Kidney (tissue), 14 donors: ENCODE data around the gene TIFAB. TPM values are rescaled to one million over a fixed set of nuclear protein-coding genes. Genes with fewer than 3 reads are reported as not detected.

ENCODE experiments used
- DNase-seq, 5 donors: peaks; one replicate each; pipeline ENCODE4 v3.0.0-alpha.2; 2013 to 2020
- FAIRE-seq: peaks from 2 replicates; lab custom pipeline; 2012; peaks lifted over from hg19 to GRCh38; lab: Jason Lieb, UNC
- H3K27ac ChIP-seq, 2 donors: one replicate each; pipeline ENCODE4 v1.7.0; 2013; ENCODE audit warnings: low read depth in 2 of 2, low read length in 2 of 2, inconsistent platforms in 1 of 2
- H3K27me3 ChIP-seq: one replicate; pipeline ENCODE4 v1.7.1; 2013; ENCODE audit warnings: low read length, inconsistent platforms; ENCODE audit not compliant: control insufficient read depth, insufficient read depth
- H3K36me3 ChIP-seq, 3 donors: one replicate each; pipeline versions ENCODE4 v1.7.0 to v1.7.1; 2013; ENCODE audit warnings: low read length in 3 of 3, control low read depth in 1 of 3, inconsistent platforms in 1 of 3; ENCODE audit not compliant: insufficient read depth in 3 of 3, control insufficient read depth in 2 of 3
- H3K4me1 ChIP-seq, 3 donors: one replicate each; pipeline versions ENCODE4 v1.7.0 to v1.7.1; 2013; ENCODE audit warnings: low read length in 3 of 3, inconsistent platforms in 1 of 3, low read depth in 1 of 3; ENCODE audit not compliant: control insufficient read depth in 2 of 3, insufficient read depth in 2 of 3
- H3K4me3 ChIP-seq, 3 donors: one replicate each; pipeline versions ENCODE4 v1.7.0 to v1.8.1; 2013; ENCODE audit warnings: low read length in 3 of 3, control low read depth in 1 of 3, inconsistent platforms in 1 of 3
- H3K9ac ChIP-seq, 3 donors: one replicate each; pipeline versions ENCODE4 v1.7.0 to v1.7.1; 2013; ENCODE audit warnings: low read length in 3 of 3, control low read depth in 1 of 3, inconsistent platforms in 1 of 3
- H3K9me3 ChIP-seq, 3 donors: one replicate each; pipeline versions ENCODE4 v1.7.0 to v1.7.1; 2013; ENCODE audit warnings: low read length in 3 of 3, control low read depth in 1 of 3, inconsistent platforms in 1 of 3; ENCODE audit not compliant: control insufficient read depth in 2 of 3, insufficient read depth in 1 of 3
- CTCF ChIP-seq: IDR thresholded peaks from 3 replicates; pipeline ENCODE4 v1.5.1; 2012; ENCODE audit warnings: mild to moderate bottlenecking, moderate library complexity, borderline replicate concordance; ENCODE audit not compliant: insufficient read depth; ENCODE audit errors: extremely low read depth
- intact Hi-C: fragments of 100-400 bp; cut with DNase I; formaldehyde crosslinking; loops from one replicate; pipeline ENCODE4 v1.11.1; 2022
- polyA plus RNA-seq: library from polyadenylated mRNA; stranded (reverse); fragments of 350-450 nt; fragmentation: Illumina TruSeq; extraction: RNeasy Lipid Tissue Mini Kit (QIAGEN cat#74804); gene quantifications from one replicate; pipeline ENCODE4 v1.2.3, GENCODE V29; 2014; ENCODE audit warnings: low read depth, low replicate concordance; ENCODE audit not compliant: insufficient read depth
- total RNA-seq: library from RNA; stranded (reverse); fragmentation: NEBNext Ultra II Directional; extraction: Animal tissue kit (Norgen Biotek cat#: 25700); gene quantifications from one replicate; pipeline ENCODE4 v1.2.1, GENCODE V29; 2021
- donor health status: control.
- donor health status: control.
- donor health status: control.
- donor health status: control.
- donor health status: control.
- donor health status: DM: yes; HTN: yes; CAD: no.
- donor health status: Normal renal cell carcinoma (clear cell type).

The TIFAB gene
- total and polyA plus RNA-seq, 2 donors from 2014 or later, result 0.13 TPM; not detected in 1

GRCh38 chr5:135423146-135423845 is 28.9 kb downstream of the TIFAB start:
- no peaks in the 10 kb centered on the region for H3K36me3 ChIP-seq
- intact Hi-C loops, result no loop called here
- DNase-seq (no peak), FAIRE-seq (no peak)
- peaks cover 0 to 9% (median 0%) of the 10 kb centered on the region in 3 donors for H3K9me3 ChIP-seq
- H3K4me3 ChIP-seq, result no peak overlapping the region
- H3K9ac ChIP-seq, result no peak overlapping the region
- no peaks in the 10 kb centered on the region for H3K27me3 ChIP-seq
- H3K4me1 ChIP-seq, result no peaks in the 10 kb centered on the region
- H3K27ac ChIP-seq, result no peak overlapping the region
- TF ChIP-seq CTCF, result no peak

- no peaks in the 10 kb centered on the region for H3K4me1 ChIP-seq
- DNase-seq, result no peak
- no peak overlapping the region for H3K27ac ChIP-seq
- peak; percentile 97 for FAIRE-seq
- TF ChIP-seq CTCF, result no peak
- peaks cover 0 to 4% (median 0%) of the 10 kb centered on the region in 3 donors for H3K9me3 ChIP-seq
- no peaks in the 10 kb centered on the region for H3K36me3 ChIP-seq
- intact Hi-C loops, result no loop called here
- H3K4me3 ChIP-seq, result no peak overlapping the region
- no peak overlapping the region for H3K9ac ChIP-seq
- no peaks in the 10 kb centered on the region for H3K27me3 ChIP-seq
Measured at GRCh38 chr5:135422419-135422818, 29.7 kb downstream of the TIFAB start.

- no peaks in the 10 kb centered on the region for H3K36me3 ChIP-seq
- no peak for TF ChIP-seq CTCF
- intact Hi-C loops, result no loop called here
- DNase-seq (no peak), FAIRE-seq (no peak)
- no peaks in the 10 kb centered on the region for H3K27me3 ChIP-seq
- H3K9me3 ChIP-seq, result peaks cover 0 to 4% (median 0%) of the 10 kb centered on the region in 3 donors
- H3K4me1 ChIP-seq, result no peaks in the 10 kb centered on the region
- H3K4me3 ChIP-seq, result no peak overlapping the region
- no peak overlapping the region for H3K9ac ChIP-seq
- H3K27ac ChIP-seq, result no peak overlapping the region
Measured at GRCh38 chr5:135417083-135417482, 35.1 kb downstream of the TIFAB start.

DNA sequence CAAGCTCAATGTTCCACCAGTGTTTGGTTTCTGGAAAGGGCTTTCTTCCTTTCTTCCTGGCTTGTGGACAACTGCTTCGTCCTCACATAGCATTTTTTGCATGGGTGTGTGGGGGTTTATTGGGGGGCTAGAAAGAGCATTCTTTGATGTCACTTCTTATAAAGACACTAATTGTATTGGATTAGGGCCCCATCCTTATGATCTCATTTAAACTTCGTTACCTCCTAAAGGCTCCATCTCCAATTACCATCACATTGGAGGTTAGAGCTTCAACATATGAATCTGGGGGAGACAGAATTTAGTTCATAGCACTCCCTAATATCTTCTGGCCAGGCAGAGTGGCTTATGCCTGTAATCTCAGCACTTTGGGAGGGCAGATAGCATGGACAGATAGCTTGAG is 47.1 kb downstream of the TIFAB start:
- Histone ChIP-seq H3K4me1 (no peaks in the 10 kb centered on the region), H3K27me3 (no peaks in the 10 kb centered on the region), H3K27ac (no peak overlapping the region), H3K9me3 (peaks cover 0 to 5% (median 0%) of the 10 kb centered on the region in 3 donors), H3K9ac (no peak overlapping the region), H3K36me3 (no peaks in the 10 kb centered on the region), H3K4me3 (no peak overlapping the region)
- DNase-seq, result no peak
- intact Hi-C loops, result no loop called here
- no peak for TF ChIP-seq CTCF
- FAIRE-seq, result no peak
